Body of pancreas (tissue), 4 donors: ENCODE results near the gene ATP4B.

Experiments
- POLR2A ChIP-seq, 3 donors: fragments of 450-650 bp; IDR thresholded peaks; one replicate each; pipeline ENCODE4 v1.6.1; 2016; ENCODE audit warnings: antibody characterized with exemption in 3 of 3, mild to moderate bottlenecking in 2 of 3
- TF ChIP-seq, protein P1 (sequence below), 7 experiments: fragments of 450-650 bp in 4 of 7; fragments of 200-600 bp in 3 of 7; sonication (generic) in 3 of 7; IDR thresholded peaks; one replicate each; pipeline ENCODE4 v1.5.1; 2016 to 2019; ENCODE audit warnings: antibody characterized with exemption in 7 of 7

DNA sequence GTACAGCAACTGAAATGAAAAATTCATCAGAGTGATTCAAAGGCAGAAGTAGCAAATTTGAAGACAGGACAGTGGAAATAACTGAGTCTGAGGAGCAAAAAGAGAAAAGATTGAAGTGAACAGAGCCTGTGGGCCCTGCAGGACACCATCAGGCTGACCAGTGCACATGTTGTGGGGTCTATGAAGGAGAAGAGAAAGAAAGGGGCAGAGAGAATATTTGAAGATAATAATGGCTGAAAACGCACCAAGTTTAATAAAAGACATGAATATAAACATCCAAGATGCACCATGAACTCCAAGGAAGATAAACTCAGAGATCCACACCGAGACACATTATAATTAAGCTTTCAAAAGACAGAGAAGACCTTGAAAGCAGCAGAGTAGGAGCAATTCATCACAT lies 15.4 kb downstream of the ATP4B start:
- TF ChIP-seq, protein P1, sequence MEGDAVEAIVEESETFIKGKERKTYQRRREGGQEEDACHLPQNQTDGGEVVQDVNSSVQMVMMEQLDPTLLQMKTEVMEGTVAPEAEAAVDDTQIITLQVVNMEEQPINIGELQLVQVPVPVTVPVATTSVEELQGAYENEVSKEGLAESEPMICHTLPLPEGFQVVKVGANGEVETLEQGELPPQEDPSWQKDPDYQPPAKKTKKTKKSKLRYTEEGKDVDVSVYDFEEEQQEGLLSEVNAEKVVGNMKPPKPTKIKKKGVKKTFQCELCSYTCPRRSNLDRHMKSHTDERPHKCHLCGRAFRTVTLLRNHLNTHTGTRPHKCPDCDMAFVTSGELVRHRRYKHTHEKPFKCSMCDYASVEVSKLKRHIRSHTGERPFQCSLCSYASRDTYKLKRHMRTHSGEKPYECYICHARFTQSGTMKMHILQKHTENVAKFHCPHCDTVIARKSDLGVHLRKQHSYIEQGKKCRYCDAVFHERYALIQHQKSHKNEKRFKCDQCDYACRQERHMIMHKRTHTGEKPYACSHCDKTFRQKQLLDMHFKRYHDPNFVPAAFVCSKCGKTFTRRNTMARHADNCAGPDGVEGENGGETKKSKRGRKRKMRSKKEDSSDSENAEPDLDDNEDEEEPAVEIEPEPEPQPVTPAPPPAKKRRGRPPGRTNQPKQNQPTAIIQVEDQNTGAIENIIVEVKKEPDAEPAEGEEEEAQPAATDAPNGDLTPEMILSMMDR (IDR thresholded peaks at IDR 0.05): no peak
- TF ChIP-seq POLR2A (IDR thresholded peaks at IDR 0.05): no peak
